Caco-2 (cell line): Measurements from ENCODE around the gene NKX3-2. TPM values are rescaled to one million over a fixed set of nuclear protein-coding genes. Genes with fewer than 3 reads are reported as not detected.

Source experiments
- BruUV-seq: library from RNA; stranded (reverse); fragments of 400-500 nt; replicated peaks from 2 replicates; lab custom pipeline; 2021; lab: Mats Ljungman, UMichigan
- CTCF ChIA-PET: fragments of 300-600 bp; sonication (Branson Sonifier 250); formaldehyde crosslinking; loops from one replicate; lab custom pipeline; 2022; ENCODE audit warnings: antibody characterized with exemption; lab: Charles Lee
- POLR2A ChIA-PET: fragments of 300-600 bp; sonication (Branson Sonifier 250); formaldehyde crosslinking; loops from one replicate; lab custom pipeline; 2022; ENCODE audit warnings: antibody characterized with exemption; lab: Charles Lee
- DNase-seq, 2 experiments: peaks; one replicate each; pipeline versions ENCODE4 v3.0.0 to v3.0.0-alpha.2; 2020 to 2022
- H3K27me3 ChIP-seq: replicated peaks from 2 replicates; pipeline ENCODE4 v1.6.0; 2011; ENCODE audit warnings: low read length; ENCODE audit not compliant: control insufficient read depth, insufficient read depth
- H3K36me3 ChIP-seq: 2 replicates; pipeline ENCODE4 v1.5.1; 2011; ENCODE audit warnings: low read length; ENCODE audit not compliant: control insufficient read depth, insufficient read depth
- H3K4me1 ChIP-seq: fragments of 250-450 bp; sonication (Bioruptor Pico); 2 replicates; pipeline ENCODE4 v1.5.1; 2020; ENCODE audit warnings: mild to moderate bottlenecking
- H3K4me3 ChIP-seq: 2 replicates; pipeline ENCODE4 v1.5.1; 2011; ENCODE audit warnings: low read depth, mild to moderate bottlenecking, control low read depth, low read length
- H3K9me3 ChIP-seq: fragments of 250-450 bp; sonication (Bioruptor Pico); 2 replicates; pipeline ENCODE4 v1.5.1; 2020; ENCODE audit warnings: mild to moderate bottlenecking, moderate library complexity
- H3K27ac Mint-ChIP-seq: one replicate; pipeline ENCODE4 v1.8.0; 2022; ENCODE audit warnings: mixed read lengths; ENCODE audit not compliant: unreplicated experiment
- H3K27me3 Mint-ChIP-seq: one replicate; pipeline ENCODE4 v1.8.0; 2022; ENCODE audit warnings: mixed read lengths; ENCODE audit not compliant: insufficient read depth, unreplicated experiment
- H3K36me3 Mint-ChIP-seq: one replicate; pipeline ENCODE4 v1.8.0; 2022; ENCODE audit warnings: mild to moderate bottlenecking, mixed read lengths; ENCODE audit not compliant: insufficient read depth, unreplicated experiment
- H3K4me1 Mint-ChIP-seq: one replicate; pipeline ENCODE4 v1.8.0; 2022; ENCODE audit warnings: low read depth, mixed read lengths; ENCODE audit not compliant: unreplicated experiment
- H3K4me3 Mint-ChIP-seq: one replicate; pipeline ENCODE4 v1.8.0; 2022; ENCODE audit warnings: mild to moderate bottlenecking, moderate library complexity, mixed read lengths; ENCODE audit not compliant: unreplicated experiment
- H3K9me3 Mint-ChIP-seq: one replicate; pipeline ENCODE4 v1.8.0; 2022; ENCODE audit warnings: mixed read lengths; ENCODE audit not compliant: unreplicated experiment
- CTCF ChIP-seq, 2 experiments: fragments of 200-600 bp in 1 of 2; IDR thresholded peaks; 1 replicate in 1 of 2; 2 replicates in 1 of 2; pipeline versions ENCODE4 v1.5.1 to v1.8.0; 2011 to 2022; ENCODE audit warnings: antibody characterized with exemption in 1 of 2, control low read depth in 1 of 2, inconsistent platforms in 1 of 2, low read depth in 1 of 2, low read length in 1 of 2, mild to moderate bottlenecking in 1 of 2, moderate library complexity in 1 of 2; ENCODE audit not compliant: insufficient read depth in 1 of 2, severe bottlenecking in 1 of 2, unreplicated experiment in 1 of 2
- intact Hi-C: fragments of 100-400 bp; cut with micrococcal nuclease; formaldehyde crosslinking; loops from one replicate; pipeline ENCODE4 v1.10.0; 2022; ENCODE audit not compliant: unreplicated experiment
- total RNA-seq: library from RNA; stranded (reverse); gene quantifications from 2 replicates; pipeline ENCODE4 v1.2.3, GENCODE V29; 2022

The NKX3-2 gene
- total RNA-seq, 1 experiment from 2014 or later = 2.4 TPM

- POLR2A ChIA-PET = no interaction called here
- peak in 1 of 2 experiments; percentile 19 for DNase-seq
- Histone ChIP-seq H3K4me3 (peak overlapping the region; percentile 60), H3K4me1 (no peaks in the 10 kb centered on the region), H3K27me3 (no peaks in the 10 kb centered on the region), H3K36me3 (no peaks in the 10 kb centered on the region), H3K9me3 (no peaks in the 10 kb centered on the region)
- CTCF ChIA-PET = no interaction called here
- H3K4me3 Mint-ChIP-seq = peak overlapping the region; percentile 80
- no TSS peak for BruUV-seq
- peaks cover 8% of the 10 kb centered on the region for H3K27me3 Mint-ChIP-seq
- no peak for TF ChIP-seq CTCF (IDR thresholded peaks at IDR 0.05; ENCODE audit: insufficient read depth in 1 of 2, low read depth in 1 of 2, low read length in 1 of 2, severe bottlenecking in 1 of 2, unreplicated experiment in 1 of 2)
- H3K36me3 Mint-ChIP-seq = peaks cover 7% of the 10 kb centered on the region
- no peaks in the 10 kb centered on the region for H3K9me3 Mint-ChIP-seq
- H3K4me1 Mint-ChIP-seq = no peaks in the 10 kb centered on the region
- no peak overlapping the region for H3K27ac Mint-ChIP-seq
- intact Hi-C loops = loop anchor here (5.0 to 10.0 kb wide), 4 partner anchors 142 to 420 kb away; no protein-coding TSS in a partner anchor
These were observed 2.7 kb upstream of the NKX3-2 start for GRCh38 chr4:13546941-13547484.

- Mint-ChIP-seq H3K27me3 (peaks cover 8% of the 10 kb centered on the region), H3K4me3 (peak overlapping the region; percentile 80), H3K36me3 (peaks cover 7% of the 10 kb centered on the region), H3K27ac (no peak overlapping the region), H3K4me1 (no peaks in the 10 kb centered on the region), H3K9me3 (no peaks in the 10 kb centered on the region)
- DNase-seq = no peak
- POLR2A ChIA-PET = no interaction called here
- Histone ChIP-seq H3K4me1 (no peaks in the 10 kb centered on the region), H3K4me3 (peak overlapping the region; percentile 60), H3K9me3 (no peaks in the 10 kb centered on the region), H3K27me3 (no peaks in the 10 kb centered on the region), H3K36me3 (no peaks in the 10 kb centered on the region)
- no TSS peak for BruUV-seq
- intact Hi-C loops = loop anchor here (5.0 to 10.0 kb wide), 4 partner anchors 142 to 419 kb away; no protein-coding TSS in a partner anchor
- CTCF ChIA-PET = no interaction called here
- TF ChIP-seq CTCF (IDR thresholded peaks at IDR 0.05; ENCODE audit: insufficient read depth in 1 of 2, low read depth in 1 of 2, low read length in 1 of 2, severe bottlenecking in 1 of 2, unreplicated experiment in 1 of 2) = no peak
These were observed 2.0 kb upstream of the NKX3-2 start for GRCh38 chr4:13546142-13546940.

GRCh38 chr4:13545394-13545808 lies 1.1 kb upstream of the NKX3-2 start:
- intact Hi-C loops = loop anchor here (1.0 to 10.0 kb wide), 5 partner anchors 61 to 418 kb away; partner anchors contain the start of gene RAB28
- H3K9me3 Mint-ChIP-seq = no peaks in the 10 kb centered on the region
- no peaks in the 10 kb centered on the region for H3K4me1 ChIP-seq
- H3K27ac Mint-ChIP-seq = peak overlapping the region; percentile 96
- no peaks in the 10 kb centered on the region for H3K36me3 ChIP-seq
- ChIA-PET CTCF (no interaction called here), POLR2A (no interaction called here)
- TF ChIP-seq CTCF (IDR thresholded peaks at IDR 0.05; ENCODE audit: insufficient read depth in 1 of 2, low read depth in 1 of 2, low read length in 1 of 2, severe bottlenecking in 1 of 2, unreplicated experiment in 1 of 2) = no peak
- H3K4me3 Mint-ChIP-seq = peak overlapping the region; percentile 100
- DNase-seq = no peak
- H3K9me3 ChIP-seq = no peaks in the 10 kb centered on the region
- H3K27me3 ChIP-seq = no peaks in the 10 kb centered on the region
- H3K36me3 Mint-ChIP-seq = peaks cover 7% of the 10 kb centered on the region
- peak overlapping the region; percentile 74 for H3K4me3 ChIP-seq
- no peaks in the 10 kb centered on the region for H3K4me1 Mint-ChIP-seq
- BruUV-seq = no TSS peak
- peaks cover 8% of the 10 kb centered on the region for H3K27me3 Mint-ChIP-seq
